ENCODE measurements around the gene GADD45GIP1. TPM values are rescaled to one million over a fixed set of nuclear protein-coding genes. Genes with fewer than 3 reads are reported as not detected.

The GADD45GIP1 gene
- total and polyA plus RNA-seq, 2 donors (not counting 1 experiment from before 2014, with no cell fraction given), result 12.6 to 17.5 TPM

DNA sequence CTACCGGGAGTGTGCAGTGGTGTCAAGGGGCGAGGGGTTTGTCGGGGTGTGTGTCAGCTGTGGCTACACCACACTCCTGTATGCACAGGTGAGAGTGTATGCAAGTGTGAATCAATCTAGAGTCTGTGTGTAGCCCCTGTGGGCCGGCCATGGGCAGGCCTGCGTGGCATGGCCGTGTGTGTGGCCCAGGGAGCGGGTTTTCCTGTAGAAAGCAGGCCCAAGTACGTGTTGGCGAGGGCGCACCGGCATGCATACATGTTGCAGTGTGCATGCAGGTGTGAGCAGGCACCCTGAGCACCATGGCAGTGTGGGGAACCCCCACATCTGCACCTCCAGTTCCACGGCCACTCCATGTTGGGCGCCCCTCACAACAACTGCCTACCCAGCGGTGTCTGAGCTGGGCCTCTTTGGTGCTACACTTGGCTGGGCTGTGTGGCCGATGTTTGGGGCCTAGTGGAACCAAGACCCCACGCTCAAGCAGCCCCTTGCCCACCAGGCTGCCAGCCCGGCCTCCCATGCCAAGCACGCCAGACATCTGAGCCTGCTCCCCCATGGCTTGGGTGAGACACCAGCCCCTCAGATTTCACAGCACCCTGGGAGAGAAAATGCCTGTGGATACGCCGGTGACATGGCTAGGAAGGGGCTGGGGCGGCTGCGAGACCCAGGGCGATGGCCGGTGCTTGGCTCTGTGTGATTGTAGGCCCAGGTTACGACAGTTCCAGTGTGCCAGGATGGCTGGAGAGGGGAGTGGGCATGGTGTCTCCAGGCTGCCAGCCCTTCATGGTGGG lies 40.4 kb upstream of the GADD45GIP1 start:
- no peak overlapping the region for H2AFZ ChIP-seq (ENCODE audit: insufficient read depth, low read depth, low read length, poor library complexity, severe bottlenecking)
- no peaks in the 10 kb centered on the region for H3K79me2 ChIP-seq (ENCODE audit: control insufficient read depth, insufficient read depth, low read length)
- peaks cover 28% of the 10 kb centered on the region for H3K27me3 Mint-ChIP-seq
- TF ChIP-seq, protein P1, sequence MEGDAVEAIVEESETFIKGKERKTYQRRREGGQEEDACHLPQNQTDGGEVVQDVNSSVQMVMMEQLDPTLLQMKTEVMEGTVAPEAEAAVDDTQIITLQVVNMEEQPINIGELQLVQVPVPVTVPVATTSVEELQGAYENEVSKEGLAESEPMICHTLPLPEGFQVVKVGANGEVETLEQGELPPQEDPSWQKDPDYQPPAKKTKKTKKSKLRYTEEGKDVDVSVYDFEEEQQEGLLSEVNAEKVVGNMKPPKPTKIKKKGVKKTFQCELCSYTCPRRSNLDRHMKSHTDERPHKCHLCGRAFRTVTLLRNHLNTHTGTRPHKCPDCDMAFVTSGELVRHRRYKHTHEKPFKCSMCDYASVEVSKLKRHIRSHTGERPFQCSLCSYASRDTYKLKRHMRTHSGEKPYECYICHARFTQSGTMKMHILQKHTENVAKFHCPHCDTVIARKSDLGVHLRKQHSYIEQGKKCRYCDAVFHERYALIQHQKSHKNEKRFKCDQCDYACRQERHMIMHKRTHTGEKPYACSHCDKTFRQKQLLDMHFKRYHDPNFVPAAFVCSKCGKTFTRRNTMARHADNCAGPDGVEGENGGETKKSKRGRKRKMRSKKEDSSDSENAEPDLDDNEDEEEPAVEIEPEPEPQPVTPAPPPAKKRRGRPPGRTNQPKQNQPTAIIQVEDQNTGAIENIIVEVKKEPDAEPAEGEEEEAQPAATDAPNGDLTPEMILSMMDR (IDR thresholded peaks at IDR 0.05), result no peak
- no peak for TF ChIP-seq EZH2 (IDR thresholded peaks at IDR 0.05; ENCODE audit: borderline replicate concordance, insufficient read depth, low read depth, low read length, poor library complexity, severe bottlenecking)
- 95% methylated on average over 25 of the region's 25 CpGs for WGBS (ENCODE audit: insufficient coverage)
- H3K27ac ChIP-seq (ENCODE audit: low read length in 2 of 2), result no peak overlapping the region
- no peaks in the 10 kb centered on the region for H3K36me3 ChIP-seq (replicated peaks in 1 of 2; ENCODE audit: control extremely low read depth in 1 of 2, control insufficient read depth in 1 of 2, extremely low read depth in 1 of 2, insufficient read depth in 2 of 2, low read length in 1 of 2)
- no peaks in the 10 kb centered on the region for H4K20me1 ChIP-seq (ENCODE audit: control insufficient read depth, insufficient read depth, low read length, poor library complexity, severe bottlenecking)
- no peaks in the 10 kb centered on the region for H3K9me3 Mint-ChIP-seq (ENCODE audit: insufficient read depth)
- no peak overlapping the region for H3K27ac Mint-ChIP-seq
- no peak overlapping the region for H3K9ac ChIP-seq (ENCODE audit: low read length)
- H3K9me3 ChIP-seq (ENCODE audit: control extremely low read depth in 1 of 3, control insufficient read depth in 2 of 3, insufficient read depth in 1 of 3, low read length in 2 of 3), result peaks cover 0 to 2% (median 0%) of the 10 kb centered on the region in 3 donors
- H3K4me1 ChIP-seq (ENCODE audit: control insufficient read depth in 2 of 2, insufficient read depth in 2 of 2, low read length in 2 of 2), result peaks cover 10 to 11% of the 10 kb centered on the region in 2 donors
- CTCF ChIA-PET, result interaction anchor here (1.5 kb wide), 1 partner anchor 64 kb away, joined by 3 read pairs; no protein-coding TSS in a partner anchor
- peaks cover 0 to 24% (median 4%) of the 10 kb centered on the region in 4 experiments for H3K27me3 ChIP-seq (replicated peaks in 1 of 4; ENCODE audit: control extremely low read depth in 1 of 4, control insufficient read depth in 3 of 4, insufficient read depth in 4 of 4, low read length in 3 of 4)
- no peak overlapping the region for H3K4me2 ChIP-seq (replicated peaks; ENCODE audit: low read depth, low read length, poor library complexity, severe bottlenecking)
- peaks cover 17% of the 10 kb centered on the region for H3K4me1 Mint-ChIP-seq
- ATAC-seq (ENCODE audit: low read depth) (no peak), DNase-seq (no peak)
- H3K4me3 Mint-ChIP-seq, result peak overlapping the region; percentile 75
- POLR2A ChIA-PET, result interaction anchor here (0.7 kb wide), 1 partner anchor 16 kb away, joined by 4 read pairs; no protein-coding TSS in a partner anchor
- H3K4me3 ChIP-seq (ENCODE audit: control extremely low read depth in 1 of 5, extremely low read depth in 1 of 5, insufficient read depth in 1 of 5, low read depth in 2 of 5, low read length in 4 of 5), result no peak overlapping the region
- intact Hi-C loops (cut with micrococcal nuclease), result no loop called here

Data from B cell (primary cell).